CD4-positive, alpha-beta T cell (primary cell): ENCODE results near the gene MYH10. TPM values are rescaled to one million over a fixed set of nuclear protein-coding genes. Genes with fewer than 3 reads are reported as not detected.

ENCODE experiments used
- ATAC-seq: fragments of 200-7000 bp; cut with Tn5 transposase; one replicate; pipeline ENCODE4 v1.10.0; 2022; ENCODE audit warnings: mild to moderate bottlenecking; ENCODE audit not compliant: poor library complexity
- CTCF ChIA-PET: fragments of 350-600 bp; sonication (Branson Sonifier 250); formaldehyde crosslinking; loops from one replicate; lab custom pipeline; 2021; ENCODE audit warnings: antibody characterized with exemption, inconsistent platforms; lab: Charles Lee
- POLR2A ChIA-PET: fragments of 350-600 bp; sonication (Branson Sonifier 250); formaldehyde crosslinking; loops from one replicate; lab custom pipeline; 2021; ENCODE audit warnings: antibody characterized with exemption, inconsistent platforms; lab: Charles Lee
- DNase-seq, 14 experiments: peaks; one replicate each; pipeline ENCODE4 v3.0.0-alpha.2; 2013 to 2020; ENCODE audit warnings: mixed read lengths in 2 of 14
- H3K27ac ChIP-seq, 2 donors: one replicate each; pipeline versions ENCODE4 v1.5.1 to v1.7.0; 2013; ENCODE audit warnings: low read length in 2 of 2, low read depth in 1 of 2, mild to moderate bottlenecking in 1 of 2
- H3K27me3 ChIP-seq, 2 experiments: 1 replicate in 1 of 2; 2 replicates in 1 of 2; pipeline versions ENCODE4 v1.6.1 to v1.7.0; 2013; ENCODE audit warnings: low read length in 2 of 2, control low read depth in 1 of 2, mild to moderate bottlenecking in 1 of 2, moderate library complexity in 1 of 2; ENCODE audit not compliant: insufficient read depth in 2 of 2, control insufficient read depth in 1 of 2
- H3K36me3 ChIP-seq: one replicate; pipeline ENCODE4 v1.6.1; 2013; ENCODE audit warnings: low read length, control low read depth; ENCODE audit not compliant: insufficient read depth
- H3K4me1 ChIP-seq: one replicate; pipeline ENCODE4 v1.6.1; 2013; ENCODE audit warnings: low read length, control low read depth; ENCODE audit not compliant: insufficient read depth
- H3K4me3 ChIP-seq: one replicate; pipeline ENCODE4 v1.5.1; 2013; ENCODE audit warnings: mild to moderate bottlenecking, low read length, moderate library complexity
- H3K9me3 ChIP-seq, 2 experiments: 1 replicate in 1 of 2; 2 replicates in 1 of 2; pipeline versions ENCODE4 v1.6.1 to v1.7.0; 2013; ENCODE audit warnings: low read length in 2 of 2, mild to moderate bottlenecking in 2 of 2, control low read depth in 1 of 2, moderate library complexity in 1 of 2; ENCODE audit not compliant: control insufficient read depth in 1 of 2, insufficient read depth in 1 of 2
- H3K27ac Mint-ChIP-seq: one replicate; pipeline ENCODE4 v1.8.0; 2020; ENCODE audit warnings: mixed read lengths
- H3K27me3 Mint-ChIP-seq: one replicate; pipeline ENCODE4 v1.8.0; 2021; ENCODE audit warnings: mixed read lengths
- H3K36me3 Mint-ChIP-seq: one replicate; pipeline ENCODE4 v1.8.0; 2021; ENCODE audit warnings: low read depth, mixed read lengths
- H3K4me1 Mint-ChIP-seq: one replicate; pipeline ENCODE4 v1.8.0; 2021; ENCODE audit warnings: low read depth, mixed read lengths
- H3K4me3 Mint-ChIP-seq: one replicate; pipeline ENCODE4 v1.8.0; 2020; ENCODE audit warnings: mild to moderate bottlenecking, mixed read lengths
- H3K9me3 Mint-ChIP-seq: one replicate; pipeline ENCODE4 v1.8.0; 2020; ENCODE audit warnings: mixed read lengths
- CTCF ChIP-seq: fragments of 200-600 bp; IDR thresholded peaks from one replicate; pipeline ENCODE4 v1.8.0; 2022; ENCODE audit warnings: antibody characterized with exemption, mild to moderate bottlenecking
- intact Hi-C, 2 experiments: fragments of 100-400 bp; cut with DNase I in 1 of 2; cut with micrococcal nuclease in 1 of 2; formaldehyde crosslinking; loops; one replicate each; pipeline versions ENCODE4 v1.15.1 to v1.9.0; 2023 to 2025; cut with DNase I, micrococcal nuclease
- total RNA-seq, 174 experiments: library from RNA in 2 of 174; stranded (reverse) in 2 of 174; gene quantifications; one replicate each; pipeline ENCODE4 v1.2.3 and lab custom pipeline; 2021 to 2026

MYH10 gene
- total RNA-seq, 2 experiments from 2014 or later = 1.5 to 1.9 TPM

GRCh38 chr17:8674344-8675305 is 44.1 kb upstream of the MYH10 start:
- Mint-ChIP-seq H3K27ac (no peak overlapping the region), H3K4me1 (no peaks in the 10 kb centered on the region), H3K9me3 (no peaks in the 10 kb centered on the region), H3K27me3 (peaks cover 12% of the 10 kb centered on the region), H3K4me3 (no peak overlapping the region), H3K36me3 (no peaks in the 10 kb centered on the region)
- DNase-seq (no peak), ATAC-seq (no peak)
- Histone ChIP-seq H3K4me3 (no peak overlapping the region), H3K4me1 (no peaks in the 10 kb centered on the region), H3K9me3 (no peaks in the 10 kb centered on the region), H3K27me3 (no peaks in the 10 kb centered on the region), H3K27ac (no peak overlapping the region), H3K36me3 (no peaks in the 10 kb centered on the region)
- no peak for TF ChIP-seq CTCF
- CTCF ChIA-PET = no interaction called here
- POLR2A ChIA-PET = no interaction called here
- intact Hi-C loops = no loop called here

GRCh38 chr17:8673612-8674011 is 43.1 kb upstream of the MYH10 start:
- POLR2A ChIA-PET = no interaction called here
- no peaks in the 10 kb centered on the region for H3K27me3 ChIP-seq
- H3K4me3 ChIP-seq = no peak overlapping the region
- TF ChIP-seq CTCF = no peak
- Mint-ChIP-seq H3K4me1 (no peaks in the 10 kb centered on the region), H3K9me3 (no peaks in the 10 kb centered on the region), H3K4me3 (no peak overlapping the region), H3K36me3 (no peaks in the 10 kb centered on the region), H3K27me3 (peaks cover 6% of the 10 kb centered on the region), H3K27ac (no peak overlapping the region)
- ATAC-seq (no peak), DNase-seq (no peak)
- no peaks in the 10 kb centered on the region for H3K36me3 ChIP-seq
- intact Hi-C loops = no loop called here
- no peaks in the 10 kb centered on the region for H3K9me3 ChIP-seq
- CTCF ChIA-PET = interaction anchor here (0.5 kb wide), 1 partner anchor 906 kb away, joined by 3 read pairs; no protein-coding TSS in a partner anchor
- no peak overlapping the region for H3K27ac ChIP-seq
- H3K4me1 ChIP-seq = no peaks in the 10 kb centered on the region

GRCh38 chr17:8672326-8672725 is 41.8 kb upstream of the MYH10 start:
- no peak overlapping the region for H3K4me3 Mint-ChIP-seq
- no peak overlapping the region for H3K4me3 ChIP-seq
- TF ChIP-seq CTCF = no peak
- H3K4me1 ChIP-seq = no peaks in the 10 kb centered on the region
- no peak for DNase-seq
- POLR2A ChIA-PET = no interaction called here
- ATAC-seq = no peak
- H3K9me3 ChIP-seq = no peaks in the 10 kb centered on the region
- H3K36me3 Mint-ChIP-seq = no peaks in the 10 kb centered on the region
- no peaks in the 10 kb centered on the region for H3K9me3 Mint-ChIP-seq
- no peak overlapping the region for H3K27ac Mint-ChIP-seq
- intact Hi-C loops = no loop called here
- H3K27me3 ChIP-seq = no peaks in the 10 kb centered on the region
- no peaks in the 10 kb centered on the region for H3K4me1 Mint-ChIP-seq
- no peak overlapping the region for H3K27ac ChIP-seq
- CTCF ChIA-PET = no interaction called here
- no peaks in the 10 kb centered on the region for H3K36me3 ChIP-seq
- H3K27me3 Mint-ChIP-seq = peaks cover 8% of the 10 kb centered on the region
